Loucy (cell line): ENCODE measurements around the gene RNF11.
A peak's percentile ranks its signal among the peaks of the same experiment; 100 is the strongest.

ENCODE experiments used
- H2AFZ ChIP-seq: fragments of 200-600 bp; sonication (generic); 2 replicates; pipeline ENCODE4 v1.6.0; 2016; ENCODE audit warnings: antibody characterized with exemption, mild to moderate bottlenecking, low read length, moderate library complexity
- H3F3A ChIP-seq: fragments of 200-600 bp; 2 replicates; pipeline ENCODE4 v1.6.0; 2016; ENCODE audit warnings: antibody characterized with exemption, low read depth, mild to moderate bottlenecking
- H3K27me3 ChIP-seq: fragments of 200-600 bp; sonication (generic); 2 replicates; pipeline ENCODE4 v1.6.1; 2014; ENCODE audit warnings: low read length, mild to moderate bottlenecking; ENCODE audit not compliant: insufficient read depth, poor library complexity, severe bottlenecking
- H3K36me3 ChIP-seq: fragments of 200-600 bp; sonication (generic); 2 replicates; pipeline ENCODE4 v1.6.1; 2016; ENCODE audit warnings: low read length; ENCODE audit not compliant: insufficient read depth
- H3K4me1 ChIP-seq: fragments of 200-600 bp; sonication (generic); 2 replicates; pipeline ENCODE4 v1.5.1; 2014; ENCODE audit warnings: low read length, mild to moderate bottlenecking; ENCODE audit not compliant: insufficient read depth, poor library complexity, severe bottlenecking
- H3K4me2 ChIP-seq: fragments of 200-600 bp; sonication (generic); 2 replicates; pipeline ENCODE4 v1.6.0; 2014; ENCODE audit warnings: antibody characterized with exemption, low read length, low read depth, mild to moderate bottlenecking; ENCODE audit not compliant: poor library complexity, severe bottlenecking
- H3K4me3 ChIP-seq: fragments of 200-600 bp; sonication (generic); 2 replicates; pipeline ENCODE4 v1.5.1; 2014; ENCODE audit warnings: low read length, mild to moderate bottlenecking, mixed read lengths; ENCODE audit not compliant: poor library complexity, severe bottlenecking
- H3K79me2 ChIP-seq: fragments of 200-600 bp; sonication (generic); 2 replicates; pipeline ENCODE4 v1.6.1; 2014; ENCODE audit warnings: low read length; ENCODE audit not compliant: insufficient read depth
- H3K9ac ChIP-seq: fragments of 200-600 bp; sonication (generic); 2 replicates; pipeline ENCODE4 v1.6.0; 2014; ENCODE audit warnings: mild to moderate bottlenecking, low read depth, low read length, moderate library complexity; ENCODE audit not compliant: poor library complexity, severe bottlenecking
- H3K9me2 ChIP-seq: fragments of 200-600 bp; sonication (generic); replicated peaks from 2 replicates; pipeline ENCODE4 v1.6.1; 2016; ENCODE audit warnings: low read depth, low read length, mixed read lengths
- H3K9me3 ChIP-seq: fragments of 200-600 bp; sonication (generic); 2 replicates; pipeline ENCODE4 v1.6.1; 2014; ENCODE audit warnings: mild to moderate bottlenecking, antibody characterized with exemption, low read length, low read depth; ENCODE audit not compliant: insufficient read depth
- H4K20me1 ChIP-seq: fragments of 200-600 bp; sonication (generic); 2 replicates; pipeline ENCODE4 v1.6.0; 2014; ENCODE audit warnings: antibody characterized with exemption, low read length, mild to moderate bottlenecking; ENCODE audit not compliant: insufficient read depth, poor library complexity, severe bottlenecking
- CTCF ChIP-seq: fragments of 200-600 bp; sonication (generic); conservative IDR thresholded peaks from 2 replicates; pipeline ENCODE4 v1.5.1; 2014; ENCODE audit warnings: mild to moderate bottlenecking, antibody characterized with exemption, low read length
- EZH2phosphoT487 ChIP-seq: fragments of 200-600 bp; IDR thresholded peaks from 2 replicates; pipeline ENCODE4 v1.6.1; 2018; ENCODE audit warnings: antibody characterized with exemption, mild to moderate bottlenecking, moderate library complexity, borderline replicate concordance

RNF11 gene

GRCh38 chr1:51313268-51313852 lies 77.3 kb downstream of the RNF11 start:
- H2AFZ ChIP-seq: 0 out of 2 replicates have a peak overlapping the region, but pooled peaks have one; percentile 36
- no peak overlapping the region for H3K4me3 ChIP-seq
- TF ChIP-seq EZH2phosphoT487: no peak
- peak; percentile 57 for TF ChIP-seq CTCF
- peak overlapping the region; percentile 43 for H3K9ac ChIP-seq
- no peaks in the 10 kb centered on the region for H3K27me3 ChIP-seq
- H3K4me1 ChIP-seq: peaks cover 46% of the 10 kb centered on the region
- H3K4me2 ChIP-seq: no peak overlapping the region
- H3K9me2 ChIP-seq: no peaks in the 10 kb centered on the region
- H3F3A ChIP-seq: no peaks in the 10 kb centered on the region
- no peaks in the 10 kb centered on the region for H3K36me3 ChIP-seq
- no peaks in the 10 kb centered on the region for H3K79me2 ChIP-seq
- H3K9me3 ChIP-seq: no peaks in the 10 kb centered on the region
- no peaks in the 10 kb centered on the region for H4K20me1 ChIP-seq

- H3K4me2 ChIP-seq: peak overlapping the region; percentile 45
- no peaks in the 10 kb centered on the region for H4K20me1 ChIP-seq
- TF ChIP-seq CTCF: no peak
- TF ChIP-seq EZH2phosphoT487: no peak
- H2AFZ ChIP-seq: peak overlapping the region; percentile 82
- H3K9me2 ChIP-seq: no peaks in the 10 kb centered on the region
- H3K9ac ChIP-seq: peak overlapping the region; percentile 43
- peaks cover 46% of the 10 kb centered on the region for H3K4me1 ChIP-seq
- H3K9me3 ChIP-seq: no peaks in the 10 kb centered on the region
- H3F3A ChIP-seq: no peaks in the 10 kb centered on the region
- no peak overlapping the region for H3K4me3 ChIP-seq
- H3K79me2 ChIP-seq: no peaks in the 10 kb centered on the region
- no peaks in the 10 kb centered on the region for H3K36me3 ChIP-seq
- no peaks in the 10 kb centered on the region for H3K27me3 ChIP-seq
Observed at GRCh38 chr1:51313961-51314777, 78.1 kb downstream of the RNF11 start.

GRCh38 chr1:51314974-51315373 lies 78.9 kb downstream of the RNF11 start:
- no peaks in the 10 kb centered on the region for H3K36me3 ChIP-seq
- TF ChIP-seq EZH2phosphoT487 (no peak), CTCF (no peak)

More at GRCh38 chr1:51314974-51315373, 78.9 kb downstream of the RNF11 start:
- Histone ChIP-seq H3K79me2 (no peaks in the 10 kb centered on the region), H3K4me2 (peak overlapping the region; percentile 45), H2AFZ (0 out of 2 replicates have a peak overlapping the region, but pooled peaks have one; percentile 82), H3K9me3 (no peaks in the 10 kb centered on the region), H3K4me3 (no peak overlapping the region), H3K4me1 (peaks cover 46% of the 10 kb centered on the region), H3K27me3 (no peaks in the 10 kb centered on the region), H4K20me1 (no peaks in the 10 kb centered on the region), H3K9me2 (no peaks in the 10 kb centered on the region), H3F3A (no peaks in the 10 kb centered on the region), H3K9ac (peak overlapping the region; percentile 43)
